Sigmoid colon (tissue), 7 donors: Measurements from ENCODE around the gene GOLGA2. TPM values are rescaled to one million over a fixed set of nuclear protein-coding genes. Genes with fewer than 3 reads are reported as not detected.
"Not testable (repeated sequence)": the region's sequence is repeated elsewhere in the genome, so short reads cannot be mapped to it uniquely, and the experiment has no call there.

Experiments used
- DNase-seq: peaks from one replicate; pipeline ENCODE4 v3.0.0-alpha.2; 2019
- H3K27ac ChIP-seq, 4 donors: fragments of 200-600 bp; sonication (generic); one replicate each; pipeline ENCODE4 v1.5.1; 2016 to 2019; ENCODE audit warnings: mild to moderate bottlenecking in 1 of 4
- H3K27me3 ChIP-seq, 3 donors: fragments of 200-600 bp; sonication (generic); one replicate each; pipeline ENCODE4 v1.5.1; 2019; ENCODE audit warnings: mild to moderate bottlenecking in 1 of 3
- H3K36me3 ChIP-seq, 4 donors: fragments of 200-600 bp; sonication (generic); one replicate each; pipeline ENCODE4 v1.5.1; 2016 to 2019
- H3K4me1 ChIP-seq, 4 donors: fragments of 200-600 bp; sonication (generic); one replicate each; pipeline ENCODE4 v1.5.1; 2017 to 2019
- H3K4me3 ChIP-seq, 4 donors: fragments of 200-600 bp; sonication (generic); one replicate each; pipeline ENCODE4 v1.5.1; 2017 to 2019; ENCODE audit warnings: mild to moderate bottlenecking in 2 of 4, moderate library complexity in 1 of 4
- H3K9me3 ChIP-seq, 4 donors: fragments of 200-600 bp in 3 of 4; sonication (generic) in 3 of 4; one replicate each; pipeline versions ENCODE4 v1.5.1 to v1.6.1; 2013 to 2019
- CTCF ChIP-seq, 4 experiments: fragments of 450-650 bp in 3 of 4; fragments of 200-600 bp in 1 of 4; IDR thresholded peaks; one replicate each; pipeline ENCODE4 v1.5.1; 2016 to 2019; ENCODE audit warnings: antibody characterized with exemption in 4 of 4, mild to moderate bottlenecking in 3 of 4, moderate library complexity in 2 of 4
- EP300 ChIP-seq, 4 donors: sonication (generic); formaldehyde crosslinking; IDR thresholded peaks; one replicate each; pipeline ENCODE4 v1.6.1; 2017; ENCODE audit warnings: antibody characterized with exemption in 4 of 4
- POLR2A ChIP-seq, 2 donors: fragments of 450-650 bp; IDR thresholded peaks; one replicate each; pipeline ENCODE4 v1.6.1; 2016; ENCODE audit warnings: antibody characterized with exemption in 2 of 2, mild to moderate bottlenecking in 2 of 2, moderate library complexity in 2 of 2
- POLR2AphosphoS5 ChIP-seq, 4 donors: sonication (generic); formaldehyde crosslinking; IDR thresholded peaks; one replicate each; pipeline ENCODE4 v1.6.1; 2017; ENCODE audit warnings: antibody characterized with exemption in 4 of 4
- WGBS, 2 donors: extraction: QIAGEN DNeasy Blood & Tissue Kit; methylation state at CpG; one replicate each; pipeline ENCODE4 v1.1.7; 2013; 5-methylcytosine and 5-hydroxymethylcytosine counted together
- intact Hi-C: fragments of 100-400 bp; cut with DNase I; formaldehyde crosslinking; loops from one replicate; pipeline ENCODE4 v1.15.1; 2023
- polyA plus RNA-seq, 3 donors: library from polyadenylated mRNA; stranded (reverse); fragments of 200-250 nt; gene quantifications; one replicate each; pipeline ENCODE4 v1.2.3, GENCODE V29; 2013
- total RNA-seq, 4 donors: library from RNA; depleted of rRNA; stranded (reverse); fragments of >200 nt; gene quantifications; one replicate each; pipeline ENCODE4 v1.1.0, GENCODE V29; 2016
- donor health status: healthy with polysubstance abuse.
- donor health status: Bipolar disorder and iron deficiency.
- donor health status: healthy.

GOLGA2 gene
- total and polyA plus RNA-seq, 7 donors, result 48.1 to 104 (median 82.7) TPM

GRCh38 chr9:128232528-128233428 lies 43.0 kb downstream of the GOLGA2 start:
- Histone ChIP-seq H3K4me3 (no peak overlapping the region), H3K27me3 (no peaks in the 10 kb centered on the region), H3K36me3 (no peaks in the 10 kb centered on the region), H3K4me1 (no peaks in the 10 kb centered on the region), H3K27ac (peak overlapping the region in 1 of 4 donors; percentile 27), H3K9me3 (no peaks in the 10 kb centered on the region)
- intact Hi-C loops, result no loop called here
- no peak for DNase-seq
- TF ChIP-seq POLR2A (IDR thresholded peaks at IDR 0.05), result no peak
- no peak for TF ChIP-seq POLR2AphosphoS5 (IDR thresholded peaks at IDR 0.05)
- WGBS, 2 donors, result 82 to 84% methylated on average over 22 of the region's 22 CpGs

GRCh38 chr9:128231638-128232527 lies 43.9 kb downstream of the GOLGA2 start:
- no peaks in the 10 kb centered on the region for H3K27me3 ChIP-seq
- H3K4me3 ChIP-seq, result no peak overlapping the region
- intact Hi-C loops, result no loop called here
- peak; percentile 77 for DNase-seq
- H3K9me3 ChIP-seq, result no peaks in the 10 kb centered on the region
- no peak for TF ChIP-seq EP300 (IDR thresholded peaks at IDR 0.05)
- no peak for TF ChIP-seq POLR2A (IDR thresholded peaks at IDR 0.05)
- no peak for TF ChIP-seq POLR2AphosphoS5 (IDR thresholded peaks at IDR 0.05)
- no peak for TF ChIP-seq CTCF (IDR thresholded peaks at IDR 0.05)
- peak overlapping the region in 1 of 4 donors; percentile 27 for H3K27ac ChIP-seq
- 63 to 77% methylated on average over 16 of the region's 16 CpGs for WGBS, 2 donors
- H3K4me1 ChIP-seq, result no peaks in the 10 kb centered on the region
- no peaks in the 10 kb centered on the region for H3K36me3 ChIP-seq

GRCh38 chr9:128230897-128231296 lies 44.9 kb downstream of the GOLGA2 start:
- DNase-seq, H3K9me3 ChIP-seq, H3K27ac ChIP-seq, H3K27me3 ChIP-seq, H3K4me3 ChIP-seq, H3K36me3 ChIP-seq, intact Hi-C loops, H3K4me1 ChIP-seq: not testable (repeated sequence)
- WGBS, 2 donors, result 60 to 86% methylated on average over 7 of the region's 7 CpGs

- DNase-seq, result no peak
- no peak overlapping the region for H3K27ac ChIP-seq
- H3K4me3 ChIP-seq, result no peak overlapping the region
- H3K36me3 ChIP-seq, result no peaks in the 10 kb centered on the region
- TF ChIP-seq CTCF (IDR thresholded peaks at IDR 0.05), result no peak
- no peak for TF ChIP-seq POLR2A (IDR thresholded peaks at IDR 0.05)
- TF ChIP-seq POLR2AphosphoS5 (IDR thresholded peaks at IDR 0.05), result no peak
- TF ChIP-seq EP300 (IDR thresholded peaks at IDR 0.05), result no peak
- intact Hi-C loops, result no loop called here
- no peaks in the 10 kb centered on the region for H3K27me3 ChIP-seq
- H3K4me1 ChIP-seq, result no peaks in the 10 kb centered on the region
- no peaks in the 10 kb centered on the region for H3K9me3 ChIP-seq
- 80 to 88% methylated on average over 5 of the region's 5 CpGs for WGBS, 2 donors
These were observed 49.4 kb downstream of the GOLGA2 start for GRCh38 chr9:128226412-128226801.

GRCh38 chr9:128225770-128226411 lies 49.9 kb downstream of the GOLGA2 start:
- 70 to 88% methylated on average over 19 of the region's 19 CpGs for WGBS, 2 donors
- intact Hi-C loops, result no loop called here
- H3K27ac ChIP-seq, result no peak overlapping the region
- no peak for DNase-seq
- TF ChIP-seq POLR2AphosphoS5 (IDR thresholded peaks at IDR 0.05), result no peak
- TF ChIP-seq EP300 (IDR thresholded peaks at IDR 0.05), result no peak
- no peak for TF ChIP-seq CTCF (IDR thresholded peaks at IDR 0.05)
- no peak for TF ChIP-seq POLR2A (IDR thresholded peaks at IDR 0.05)
- H3K4me1 ChIP-seq, result no peaks in the 10 kb centered on the region
- H3K9me3 ChIP-seq, result no peaks in the 10 kb centered on the region
- H3K36me3 ChIP-seq, result no peaks in the 10 kb centered on the region
- H3K4me3 ChIP-seq, result no peak overlapping the region
- no peaks in the 10 kb centered on the region for H3K27me3 ChIP-seq
